K562 (cell line): ENCODE results near the gene LSM4. TPM values are rescaled to one million over a fixed set of nuclear protein-coding genes. Genes with fewer than 3 reads are reported as not detected.

Experiments
- CEBPB ChIP-seq: fragments of 450-650 bp; IDR thresholded peaks from 2 replicates; pipeline ENCODE4 v1.6.1; 2016; ENCODE audit warnings: missing genetic modification characterization, missing compliant biosample characterization
- ETV6 ChIP-seq, 3 experiments: fragments of 150-350 bp in 1 of 3; sonication (generic) in 1 of 3; formaldehyde crosslinking in 1 of 3; IDR thresholded peaks; 2 replicates each; pipeline versions ENCODE4 v1.6.1 to v1.8.0; 2014 to 2022; ENCODE audit warnings: borderline replicate concordance in 2 of 3, low read depth in 2 of 3, antibody characterized with exemption in 1 of 3, low read length in 1 of 3, mild to moderate bottlenecking in 1 of 3, missing genetic modification reagents in 1 of 3
- FOS ChIP-seq: IDR thresholded peaks from 3 replicates; pipeline ENCODE4 v1.6.1; 2011; ENCODE audit not compliant: insufficient read length; ENCODE audit errors: extremely low read depth
- HDAC6 ChIP-seq: IDR thresholded peaks from 2 replicates; pipeline ENCODE4 v1.6.1; 2012; ENCODE audit warnings: low read depth, mild to moderate bottlenecking, control low read depth, inconsistent platforms, low read length, moderate library complexity
- HEY1 ChIP-seq: fragments of 250-450 bp; sonication (Bioruptor Pico); IDR thresholded peaks from 2 replicates; pipeline ENCODE4 v1.5.0; 2020; ENCODE audit warnings: mild to moderate bottlenecking, moderate library complexity, borderline replicate concordance
- NCOA2 ChIP-seq, 2 experiments: fragments of 450-650 bp; IDR thresholded peaks; 2 replicates each; pipeline ENCODE4 v1.6.1; 2018; ENCODE audit warnings: mild to moderate bottlenecking in 2 of 2, moderate library complexity in 1 of 2; ENCODE audit not compliant: partially characterized antibody in 2 of 2
- TRIM24 ChIP-seq, 2 experiments: fragments of 450-650 bp; IDR thresholded peaks; 2 replicates each; pipeline ENCODE4 v1.6.1; 2016
- TRIM25 ChIP-seq: fragments of 450-650 bp; IDR thresholded peaks from 2 replicates; pipeline ENCODE4 v1.7.0; 2016; ENCODE audit warnings: borderline replicate concordance
- U2AF1 ChIP-seq: fragments of 200-400 bp; formaldehyde crosslinking; optimal IDR thresholded peaks from 2 replicates; pipeline ENCODE3; 2017; ENCODE audit warnings: mild to moderate bottlenecking, low read depth, low read length, moderate library complexity
- ZNF707 ChIP-seq: fragments of 250-450 bp; sonication (Bioruptor Pico); conservative IDR thresholded peaks from 2 replicates; pipeline ENCODE4 v1.8.0; 2022; ENCODE audit warnings: inconsistent platforms, mild to moderate bottlenecking, moderate library complexity
- polyA plus RNA-seq, 8 experiments: library from polyadenylated mRNA; depleted of rRNA in 4 of 8; stranded (reverse) in 5 of 8; unstranded in 3 of 8; fragments of >200 nt; fragmentation: Nextera tagmentation in 2 of 8; fragmentation: Illumina TruSeq in 1 of 8; extraction: Ambion mirVana in 2 of 8; extraction: Trizol in 1 of 8; gene quantifications; 2 replicates each; pipeline versions ENCODE4 v1.2.1 to v1.2.3, GENCODE V29; 2011 to 2014; ENCODE audit warnings: inconsistent platforms in 1 of 8, missing spikeins in 1 of 8
- total RNA-seq, 7 experiments: library from RNA; depleted of rRNA in 6 of 7; stranded (reverse); fragments of >200 nt in 6 of 7; fragmentation: Illumina TruSeq in 2 of 7; extraction: Trizol in 2 of 7; gene quantifications; 2 replicates each; pipeline versions ENCODE4 v1.2.1 to v1.2.3, GENCODE V29; 2011 to 2021; ENCODE audit warnings: low replicate concordance in 1 of 7
- TF ChIP-seq, protein P1 (sequence below): IDR thresholded peaks from 2 replicates; pipeline ENCODE4 v1.6.1; 2016; ENCODE audit warnings: missing genetic modification characterization, missing compliant biosample characterization

LSM4 gene
- total and polyA plus RNA-seq, 9 of the 15 experiments (the other 6 are each of a cell fraction or from before 2014, with no cell fraction given): 11.9 to 763 (median 202) TPM

DNA sequence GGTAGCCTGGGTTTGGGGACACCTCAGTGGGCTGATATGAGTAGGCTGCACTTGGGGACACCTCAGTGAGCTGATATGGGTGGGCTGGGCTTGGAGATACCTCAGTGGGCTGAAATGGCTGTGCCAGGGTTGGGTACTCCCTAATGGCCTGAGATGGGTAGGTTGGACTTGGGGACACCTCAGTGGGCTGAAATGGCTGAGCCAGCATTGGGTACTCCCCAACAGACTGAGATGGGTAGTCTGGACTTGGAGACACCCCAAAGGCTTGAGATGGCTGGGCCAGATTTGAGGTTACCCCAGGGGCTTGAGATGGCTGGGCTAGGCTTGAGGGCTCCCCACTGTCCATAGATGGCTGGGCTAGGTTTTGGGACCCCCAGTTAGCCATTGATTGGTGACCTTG is 60.7 kb downstream of the LSM4 start (continued):
- TF ChIP-seq, protein P1, sequence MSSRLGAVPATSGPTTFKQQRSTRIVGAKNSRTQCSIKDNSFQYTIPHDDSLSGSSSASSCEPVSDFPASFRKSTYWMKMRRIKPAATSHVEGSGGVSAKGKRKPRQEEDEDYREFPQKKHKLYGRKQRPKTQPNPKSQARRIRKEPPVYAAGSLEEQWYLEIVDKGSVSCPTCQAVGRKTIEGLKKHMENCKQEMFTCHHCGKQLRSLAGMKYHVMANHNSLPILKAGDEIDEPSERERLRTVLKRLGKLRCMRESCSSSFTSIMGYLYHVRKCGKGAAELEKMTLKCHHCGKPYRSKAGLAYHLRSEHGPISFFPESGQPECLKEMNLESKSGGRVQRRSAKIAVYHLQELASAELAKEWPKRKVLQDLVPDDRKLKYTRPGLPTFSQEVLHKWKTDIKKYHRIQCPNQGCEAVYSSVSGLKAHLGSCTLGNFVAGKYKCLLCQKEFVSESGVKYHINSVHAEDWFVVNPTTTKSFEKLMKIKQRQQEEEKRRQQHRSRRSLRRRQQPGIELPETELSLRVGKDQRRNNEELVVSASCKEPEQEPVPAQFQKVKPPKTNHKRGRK (tag): no peak
- TF ChIP-seq TRIM24 (IDR thresholded peaks at IDR 0.05): no peak
- TF ChIP-seq NCOA2 (IDR thresholded peaks at IDR 0.05; ENCODE audit: partially characterized antibody in 2 of 2): no peak
- no peak for TF ChIP-seq TRIM25
- TF ChIP-seq CEBPB (tag): no peak
- no peak for TF ChIP-seq FOS
- TF ChIP-seq HDAC6: no peak
- TF ChIP-seq HEY1 (CRISPR knock-in tag): no peak
- TF ChIP-seq ETV6 (IDR thresholded peaks at IDR 0.05; ENCODE audit: borderline replicate concordance in 1 of 2, low read depth in 2 of 2, low read length in 1 of 2): no peak
- no peak for TF ChIP-seq ETV6 (CRISPR knock-in tag; IDR thresholded peaks at IDR 0.05; ENCODE audit: borderline replicate concordance)
- no peak for TF ChIP-seq U2AF1
- TF ChIP-seq ZNF707: no peak
- TF ChIP-seq, all 486 proteins: peak for 0
